ENCODE results near the gene NOTCH4.
A peak's percentile ranks its signal among the peaks of the same experiment; 100 is the strongest.
"Not testable (repeated sequence)": the region's sequence is repeated elsewhere in the genome, so short reads cannot be mapped to it uniquely, and the experiment has no call there.

Gene NOTCH4

DNA sequence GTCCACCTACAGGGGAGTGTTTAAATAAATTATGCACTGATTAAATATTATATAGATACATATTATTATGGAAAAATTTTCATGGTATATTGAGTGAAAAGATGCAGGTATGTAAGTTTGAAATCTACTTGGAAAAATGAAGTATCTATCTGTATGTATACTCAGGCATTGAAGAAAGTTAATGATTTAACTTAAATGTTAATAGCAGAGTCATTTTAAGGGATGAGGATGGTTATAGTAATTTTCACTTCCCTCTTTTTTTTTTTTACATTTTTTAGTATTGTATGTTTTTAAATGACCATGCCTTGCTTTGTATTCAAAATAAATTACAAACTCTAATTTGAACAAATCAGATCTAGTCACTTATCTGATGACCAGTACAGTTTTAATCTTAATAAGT lies 43.2 kb upstream of the NOTCH4 start:
- ChIA-PET CTCF (interaction anchor here (0.8 to 2.1 kb wide), 2 partner anchors 13 to 22 kb away, joined by 5 read pairs; no protein-coding TSS in a partner anchor), POLR2A (interaction anchor here (0.6 kb wide), 1 partner anchor 180 kb away, joined by 7 read pairs; no protein-coding TSS in a partner anchor)
- no peak overlapping the region for H3K27ac ChIP-seq (ENCODE audit: extremely low read depth, low read depth, low read length)
- no peak overlapping the region for H3K4me3 ChIP-seq (ENCODE audit: low read depth, low read length)
- no peaks in the 10 kb centered on the region for H3K36me3 ChIP-seq (ENCODE audit: control insufficient read depth in 2 of 2, insufficient read depth in 1 of 2, low read length in 2 of 2)
- no peaks in the 10 kb centered on the region for H3K9me3 ChIP-seq (ENCODE audit: control insufficient read depth, insufficient read depth, low read depth, low read length)
- H3K4me1 ChIP-seq (ENCODE audit: control insufficient read depth, insufficient read depth, low read length): no peaks in the 10 kb centered on the region
- no peak for TF ChIP-seq ZNF785 (tag by site-specific recombination; IDR thresholded peaks at IDR 0.05)
- no peak for TF ChIP-seq ZNF37A (tag by site-specific recombination; IDR thresholded peaks at IDR 0.05)
- no peak for TF ChIP-seq ZNF521 (tag by site-specific recombination; IDR thresholded peaks at IDR 0.05)
- TF ChIP-seq, protein P1, sequence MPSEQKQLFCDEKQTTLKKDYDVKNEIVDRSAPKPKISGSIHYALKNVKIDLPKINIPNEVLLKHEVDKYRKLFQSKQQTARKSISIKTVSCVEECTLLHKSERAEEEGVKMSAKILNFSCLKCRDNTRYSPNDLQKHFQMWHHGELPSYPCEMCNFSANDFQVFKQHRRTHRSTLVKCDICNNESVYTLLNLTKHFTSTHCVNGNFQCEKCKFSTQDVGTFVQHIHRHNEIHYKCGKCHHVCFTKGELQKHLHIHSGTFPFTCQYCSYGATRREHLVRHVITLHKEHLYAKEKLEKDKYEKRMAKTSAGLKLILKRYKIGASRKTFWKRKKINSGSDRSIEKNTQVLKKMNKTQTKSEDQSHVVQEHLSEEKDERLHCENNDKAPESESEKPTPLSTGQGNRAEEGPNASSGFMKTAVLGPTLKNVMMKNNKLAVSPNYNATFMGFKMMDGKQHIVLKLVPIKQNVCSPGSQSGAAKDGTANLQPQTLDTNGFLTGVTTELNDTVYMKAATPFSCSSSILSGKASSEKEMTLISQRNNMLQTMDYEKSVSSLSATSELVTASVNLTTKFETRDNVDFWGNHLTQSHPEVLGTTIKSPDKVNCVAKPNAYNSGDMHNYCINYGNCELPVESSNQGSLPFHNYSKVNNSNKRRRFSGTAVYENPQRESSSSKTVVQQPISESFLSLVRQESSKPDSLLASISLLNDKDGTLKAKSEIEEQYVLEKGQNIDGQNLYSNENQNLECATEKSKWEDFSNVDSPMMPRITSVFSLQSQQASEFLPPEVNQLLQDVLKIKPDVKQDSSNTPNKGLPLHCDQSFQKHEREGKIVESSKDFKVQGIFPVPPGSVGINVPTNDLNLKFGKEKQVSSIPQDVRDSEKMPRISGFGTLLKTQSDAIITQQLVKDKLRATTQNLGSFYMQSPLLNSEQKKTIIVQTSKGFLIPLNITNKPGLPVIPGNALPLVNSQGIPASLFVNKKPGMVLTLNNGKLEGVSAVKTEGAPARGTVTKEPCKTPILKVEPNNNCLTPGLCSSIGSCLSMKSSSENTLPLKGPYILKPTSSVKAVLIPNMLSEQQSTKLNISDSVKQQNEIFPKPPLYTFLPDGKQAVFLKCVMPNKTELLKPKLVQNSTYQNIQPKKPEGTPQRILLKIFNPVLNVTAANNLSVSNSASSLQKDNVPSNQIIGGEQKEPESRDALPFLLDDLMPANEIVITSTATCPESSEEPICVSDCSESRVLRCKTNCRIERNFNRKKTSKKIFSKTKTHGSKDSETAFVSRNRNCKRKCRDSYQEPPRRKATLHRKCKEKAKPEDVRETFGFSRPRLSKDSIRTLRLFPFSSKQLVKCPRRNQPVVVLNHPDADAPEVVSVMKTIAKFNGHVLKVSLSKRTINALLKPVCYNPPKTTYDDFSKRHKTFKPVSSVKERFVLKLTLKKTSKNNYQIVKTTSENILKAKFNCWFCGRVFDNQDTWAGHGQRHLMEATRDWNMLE (tag by site-specific recombination; conservative IDR thresholded peaks at IDR 0.05; ENCODE audit: low read depth): no peak
- no peak for TF ChIP-seq ZNF629 (tag by site-specific recombination; IDR thresholded peaks at IDR 0.05)
- TF ChIP-seq ZFP41 (tag by site-specific recombination; IDR thresholded peaks at IDR 0.05; ENCODE audit: borderline replicate concordance): no peak
- TF ChIP-seq ZNF138 (tag by site-specific recombination; IDR thresholded peaks at IDR 0.05; ENCODE audit: borderline replicate concordance): no peak
- no peak for TF ChIP-seq ZNF623 (tag by site-specific recombination; IDR thresholded peaks at IDR 0.05)
- TF ChIP-seq ZNF23 (tag by site-specific recombination; IDR thresholded peaks at IDR 0.05; ENCODE audit: borderline replicate concordance): no peak
- TF ChIP-seq ZNF121 (tag by site-specific recombination; IDR thresholded peaks at IDR 0.05): no peak
- no peak for TF ChIP-seq SP3 (tag by site-specific recombination; IDR thresholded peaks at IDR 0.05)
- TF ChIP-seq ZNF548 (tag by site-specific recombination; IDR thresholded peaks at IDR 0.05): no peak
- no peak for TF ChIP-seq ZNF658 (tag by site-specific recombination; IDR thresholded peaks at IDR 0.05)
- TF ChIP-seq, protein P2, sequence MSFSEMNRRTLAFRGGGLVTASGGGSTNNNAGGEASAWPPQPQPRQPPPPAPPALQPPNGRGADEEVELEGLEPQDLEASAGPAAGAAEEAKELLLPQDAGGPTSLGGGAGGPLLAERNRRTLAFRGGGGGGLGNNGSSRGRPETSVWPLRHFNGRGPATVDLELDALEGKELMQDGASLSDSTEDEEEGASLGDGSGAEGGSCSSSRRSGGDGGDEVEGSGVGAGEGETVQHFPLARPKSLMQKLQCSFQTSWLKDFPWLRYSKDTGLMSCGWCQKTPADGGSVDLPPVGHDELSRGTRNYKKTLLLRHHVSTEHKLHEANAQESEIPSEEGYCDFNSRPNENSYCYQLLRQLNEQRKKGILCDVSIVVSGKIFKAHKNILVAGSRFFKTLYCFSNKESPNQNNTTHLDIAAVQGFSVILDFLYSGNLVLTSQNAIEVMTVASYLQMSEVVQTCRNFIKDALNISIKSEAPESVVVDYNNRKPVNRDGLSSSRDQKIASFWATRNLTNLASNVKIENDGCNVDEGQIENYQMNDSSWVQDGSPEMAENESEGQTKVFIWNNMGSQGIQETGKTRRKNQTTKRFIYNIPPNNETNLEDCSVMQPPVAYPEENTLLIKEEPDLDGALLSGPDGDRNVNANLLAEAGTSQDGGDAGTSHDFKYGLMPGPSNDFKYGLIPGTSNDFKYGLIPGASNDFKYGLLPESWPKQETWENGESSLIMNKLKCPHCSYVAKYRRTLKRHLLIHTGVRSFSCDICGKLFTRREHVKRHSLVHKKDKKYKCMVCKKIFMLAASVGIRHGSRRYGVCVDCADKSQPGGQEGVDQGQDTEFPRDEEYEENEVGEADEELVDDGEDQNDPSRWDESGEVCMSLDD (tag by site-specific recombination; IDR thresholded peaks at IDR 0.05): no peak
- no peak for TF ChIP-seq ZNF585B (tag by site-specific recombination; IDR thresholded peaks at IDR 0.05)

DNA sequence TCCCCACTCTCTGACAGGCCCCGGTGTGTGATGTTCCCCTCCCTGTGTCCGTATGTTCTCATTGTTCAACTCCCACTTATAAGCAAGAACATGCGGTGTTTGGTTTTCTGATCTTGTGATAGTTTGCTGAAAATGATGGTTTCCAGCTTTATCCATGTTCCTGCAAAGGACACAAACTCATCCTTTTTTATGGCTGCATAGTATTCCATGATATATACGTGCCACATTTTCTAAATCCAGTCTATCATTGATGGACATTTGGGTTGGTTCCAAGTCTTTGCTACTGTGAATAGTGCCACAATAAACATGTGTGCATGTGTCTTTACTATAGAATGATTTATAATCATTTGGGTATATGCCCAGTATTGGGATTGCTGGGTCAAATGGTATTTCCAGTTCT lies 33.4 kb upstream of the NOTCH4 start:
- CTCF ChIA-PET: interaction anchor here (0.6 to 5.4 kb wide), 3 partner anchors 11 to 49 kb away, joined by 3 to 60 read pairs (median 3); no protein-coding TSS in a partner anchor
- peak; percentile 69 for TF ChIP-seq ZNF146 (tag by site-specific recombination; IDR thresholded peaks at IDR 0.05)
- H3K27ac ChIP-seq (ENCODE audit: extremely low read depth, low read depth, low read length); POLR2A ChIA-PET; H3K36me3 ChIP-seq (ENCODE audit: control insufficient read depth in 2 of 2, insufficient read depth in 1 of 2, low read length in 2 of 2); H3K9me3 ChIP-seq (ENCODE audit: control insufficient read depth, insufficient read depth, low read depth, low read length); H3K4me1 ChIP-seq (ENCODE audit: control insufficient read depth, insufficient read depth, low read length); H3K4me3 ChIP-seq (ENCODE audit: low read depth, low read length): not testable (repeated sequence)

Measured in HEK293 (cell line).